ENCODE data around the gene ERC2. TPM values are rescaled to one million over a fixed set of nuclear protein-coding genes. Genes with fewer than 3 reads are reported as not detected.

The ERC2 gene
- total RNA-seq, 2 experiments from 2014 or later = not detected

DNA sequence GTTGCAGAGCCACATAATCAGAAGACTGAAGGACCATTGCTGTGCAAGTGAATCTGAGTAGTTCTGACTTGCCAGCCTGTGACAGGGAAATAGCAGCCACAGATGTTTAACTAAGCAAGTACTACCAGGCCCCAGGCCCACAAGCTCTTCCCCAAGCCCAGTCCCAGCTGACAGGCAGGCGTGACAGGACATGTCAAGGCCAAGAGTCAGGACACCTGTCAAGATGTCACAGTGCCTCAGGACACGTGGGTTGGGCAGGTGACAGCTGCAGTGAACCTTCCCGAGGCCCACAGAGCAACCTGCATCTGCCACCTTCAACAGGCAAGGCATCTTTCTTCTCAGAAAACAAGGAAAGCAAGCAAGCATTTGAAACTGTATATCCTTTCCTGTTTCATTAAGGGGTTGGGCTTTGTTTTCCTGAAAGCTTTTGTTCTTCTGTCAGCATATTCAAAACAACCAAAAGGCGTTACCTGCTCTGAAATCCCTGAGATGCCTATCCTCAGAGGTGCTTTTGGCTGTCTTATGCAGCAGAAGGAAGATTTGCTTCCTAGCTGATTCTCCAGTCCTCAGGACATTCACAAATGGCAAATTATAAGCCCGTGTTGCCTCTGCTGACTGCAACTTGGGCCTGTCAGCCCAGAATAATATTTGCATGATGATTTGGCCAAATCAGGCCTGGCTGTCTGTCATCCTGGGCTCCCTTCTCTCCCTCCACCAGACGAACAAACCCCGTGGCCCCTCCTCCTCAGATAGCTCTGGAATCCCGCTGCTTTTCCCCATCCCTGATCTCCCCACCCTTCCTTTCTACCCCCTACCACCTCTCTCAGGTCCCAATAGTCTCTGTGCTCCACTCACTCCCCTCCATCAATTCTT, 809.3 kb downstream of the ERC2 start:
- Mint-ChIP-seq H3K4me1 (peaks cover 4% of the 10 kb centered on the region), H3K36me3 (no peaks in the 10 kb centered on the region), H3K4me3 (no peak overlapping the region), H3K27ac (no peak overlapping the region), H3K27me3 (peaks cover 5% of the 10 kb centered on the region), H3K9me3 (no peaks in the 10 kb centered on the region)
- DNase-seq (no peak), ATAC-seq (ENCODE audit: low read depth) (no peak)
- POLR2A ChIA-PET = no interaction called here

GRCh38 chr3:55658270-55658669, 810.0 kb downstream of the ERC2 start:
- H3K9me3 Mint-ChIP-seq = no peaks in the 10 kb centered on the region
- no peaks in the 10 kb centered on the region for H3K36me3 Mint-ChIP-seq
- peaks cover 3% of the 10 kb centered on the region for H3K27me3 Mint-ChIP-seq
- POLR2A ChIA-PET = no interaction called here
- no peak for DNase-seq
- no peak for ATAC-seq (ENCODE audit: low read depth)
- peaks cover 4% of the 10 kb centered on the region for H3K4me1 Mint-ChIP-seq
- no peak overlapping the region for H3K4me3 Mint-ChIP-seq
- H3K27ac Mint-ChIP-seq = no peak overlapping the region

DNA sequence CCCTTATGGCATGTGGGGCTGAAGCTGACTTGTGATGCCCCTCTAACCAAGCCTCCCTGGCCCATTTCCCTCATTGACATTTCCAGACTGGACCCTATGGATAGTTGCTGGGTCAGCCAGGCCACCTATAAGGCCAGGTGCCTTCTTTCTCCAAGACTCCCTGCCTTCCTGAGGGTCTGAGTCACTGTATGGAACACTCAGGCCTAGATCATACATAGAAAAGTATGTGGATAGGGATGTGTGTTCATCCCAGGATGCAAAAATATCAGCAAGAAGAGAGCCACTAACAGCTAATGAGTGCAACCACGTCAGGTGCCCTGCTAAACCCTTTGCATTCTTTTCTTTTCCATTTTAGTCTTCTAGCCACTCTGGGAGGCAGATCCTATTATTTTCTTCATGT, 812.7 kb downstream of the ERC2 start:
- Mint-ChIP-seq H3K4me3 (no peak overlapping the region), H3K9me3 (no peaks in the 10 kb centered on the region), H3K27me3 (no peaks in the 10 kb centered on the region), H3K36me3 (no peaks in the 10 kb centered on the region), H3K4me1 (peaks cover 4% of the 10 kb centered on the region), H3K27ac (no peak overlapping the region)
- ATAC-seq (ENCODE audit: low read depth) (no peak), DNase-seq (no peak)
- POLR2A ChIA-PET = no interaction called here

GRCh38 chr3:55654123-55654760, 814.0 kb downstream of the ERC2 start:
- ATAC-seq (ENCODE audit: low read depth) (no peak), DNase-seq (no peak)
- Mint-ChIP-seq H3K27me3 (no peaks in the 10 kb centered on the region), H3K9me3 (no peaks in the 10 kb centered on the region), H3K4me3 (no peak overlapping the region), H3K27ac (peak overlapping the region; percentile 25), H3K4me1 (peaks cover 4% of the 10 kb centered on the region), H3K36me3 (no peaks in the 10 kb centered on the region)
- POLR2A ChIA-PET = no interaction called here

GRCh38 chr3:55651011-55651410, 817.3 kb downstream of the ERC2 start:
- H3K27me3 Mint-ChIP-seq = peaks cover 1% of the 10 kb centered on the region
- no peak overlapping the region for H3K4me3 Mint-ChIP-seq
- no peaks in the 10 kb centered on the region for H3K9me3 Mint-ChIP-seq
- peaks cover 4% of the 10 kb centered on the region for H3K4me1 Mint-ChIP-seq
- DNase-seq (no peak), ATAC-seq (ENCODE audit: low read depth) (no peak)
- POLR2A ChIA-PET = no interaction called here
- no peak overlapping the region for H3K27ac Mint-ChIP-seq
- H3K36me3 Mint-ChIP-seq = no peaks in the 10 kb centered on the region

DNA sequence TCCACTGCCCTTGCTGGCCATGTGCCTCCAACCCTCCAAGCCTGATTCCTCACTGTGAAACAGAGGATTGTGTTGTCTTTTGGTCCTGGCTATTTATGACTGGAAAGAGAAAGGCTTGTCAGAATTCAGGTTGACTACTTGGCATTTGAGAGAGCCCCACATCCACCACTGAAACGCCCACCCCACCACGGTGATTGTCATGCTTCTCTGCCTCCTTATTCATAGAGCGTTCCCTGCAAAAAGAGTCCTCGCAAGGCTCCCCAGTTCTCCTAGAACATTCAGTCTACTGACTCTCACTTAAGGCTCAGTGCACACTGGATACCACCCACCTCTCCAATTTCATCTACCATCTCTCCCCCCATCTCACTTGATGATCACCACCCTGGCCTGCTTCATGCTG, 818.3 kb downstream of the ERC2 start:
- POLR2A ChIA-PET = no interaction called here
- ATAC-seq (ENCODE audit: low read depth) = no peak
- Mint-ChIP-seq H3K4me3 (no peak overlapping the region), H3K36me3 (no peaks in the 10 kb centered on the region), H3K27ac (no peak overlapping the region), H3K27me3 (peaks cover 1% of the 10 kb centered on the region), H3K9me3 (no peaks in the 10 kb centered on the region), H3K4me1 (peaks cover 4% of the 10 kb centered on the region)
- no peak for DNase-seq

DNA sequence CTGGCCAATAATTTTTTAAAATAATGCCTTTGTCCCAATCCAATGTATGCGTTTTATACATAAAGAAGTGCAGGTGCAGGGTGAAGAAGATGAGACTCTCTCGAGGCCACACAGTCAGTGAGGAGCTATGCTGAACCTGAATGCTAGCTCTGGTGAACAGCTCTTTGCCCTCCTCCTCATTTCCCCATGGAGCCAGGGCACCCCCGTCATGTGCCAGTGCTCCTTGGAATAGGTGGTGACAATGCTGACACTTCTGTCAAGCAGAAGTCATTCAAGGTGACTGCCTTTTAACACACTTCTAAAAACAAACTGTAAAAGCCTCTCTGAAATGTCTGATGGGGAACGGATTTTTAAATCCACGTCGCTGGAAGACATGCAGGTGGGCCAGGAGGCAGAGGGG, 818.7 kb downstream of the ERC2 start:
- POLR2A ChIA-PET = no interaction called here
- Mint-ChIP-seq H3K4me1 (peaks cover 4% of the 10 kb centered on the region), H3K9me3 (no peaks in the 10 kb centered on the region), H3K36me3 (no peaks in the 10 kb centered on the region), H3K4me3 (no peak overlapping the region), H3K27me3 (peaks cover 1% of the 10 kb centered on the region), H3K27ac (no peak overlapping the region)
- DNase-seq (no peak), ATAC-seq (ENCODE audit: low read depth) (no peak)

DNA sequence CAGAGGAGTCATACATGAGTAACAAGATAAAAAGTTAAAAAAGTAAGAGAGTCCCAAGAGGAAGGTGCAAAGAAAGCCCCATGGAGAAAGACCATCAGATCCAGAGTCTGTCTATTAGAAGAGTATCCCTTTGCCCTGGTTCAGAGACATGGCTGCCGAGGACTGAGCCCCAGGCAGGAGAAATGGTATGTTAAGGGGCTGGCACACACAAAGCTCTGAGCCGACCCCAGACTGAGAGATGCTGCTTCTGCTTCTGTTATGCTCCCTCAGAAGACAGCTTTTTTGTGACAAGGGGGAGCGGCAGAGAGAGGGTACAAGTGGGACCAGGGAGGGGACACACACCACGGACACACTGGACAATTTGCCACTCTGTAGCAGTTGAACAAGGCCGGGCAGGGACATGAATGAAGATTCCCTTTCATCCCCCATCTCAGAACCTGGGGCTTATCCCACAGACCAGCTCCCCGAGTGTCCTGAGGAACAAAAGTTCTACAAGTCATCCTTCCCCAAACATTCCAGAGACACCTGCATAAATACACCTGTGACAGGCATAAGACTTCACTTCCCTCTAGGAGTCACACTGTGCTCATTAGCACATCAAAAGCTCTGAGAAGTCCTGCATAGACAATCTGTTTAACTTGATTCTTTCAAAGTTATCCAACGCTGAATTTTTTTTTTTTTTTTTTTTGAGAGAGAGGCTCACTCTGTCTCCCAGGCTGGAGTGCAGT, 819.5 kb downstream of the ERC2 start:
- Mint-ChIP-seq H3K36me3 (no peaks in the 10 kb centered on the region), H3K4me1 (no peaks in the 10 kb centered on the region)
- POLR2A ChIA-PET = no interaction called here

DNA sequence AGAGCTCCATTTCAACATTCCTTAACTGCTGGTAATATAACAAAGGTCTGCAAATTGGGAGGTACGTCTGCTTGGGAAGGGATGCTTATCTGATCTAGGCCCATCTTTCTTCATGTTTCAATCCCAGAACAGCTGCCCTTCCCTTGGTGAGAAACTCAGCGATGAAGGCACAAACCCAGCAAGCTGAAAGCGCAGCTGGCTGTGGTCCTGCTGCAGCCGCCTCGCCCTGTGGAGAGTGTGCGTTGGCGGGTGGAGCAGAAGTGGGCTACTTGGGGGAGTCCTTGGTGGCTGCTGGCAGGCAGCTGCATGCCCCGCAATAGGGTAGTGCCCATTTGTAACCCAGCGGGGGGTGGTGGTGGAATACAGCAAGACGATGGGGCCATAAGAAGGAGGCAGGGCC, 820.6 kb downstream of the ERC2 start:
- Mint-ChIP-seq H3K27ac (no peak overlapping the region), H3K9me3 (no peaks in the 10 kb centered on the region), H3K27me3 (peaks cover 1% of the 10 kb centered on the region), H3K4me3 (no peak overlapping the region), H3K4me1 (no peaks in the 10 kb centered on the region), H3K36me3 (no peaks in the 10 kb centered on the region)
- DNase-seq (no peak), ATAC-seq (ENCODE audit: low read depth) (no peak)
- POLR2A ChIA-PET = no interaction called here

More for the DNA sequence above, 819.5 kb downstream of the ERC2 start:
- DNase-seq (no peak), ATAC-seq (ENCODE audit: low read depth) (no peak)
- Mint-ChIP-seq H3K27me3 (peaks cover 1% of the 10 kb centered on the region), H3K4me3 (no peak overlapping the region), H3K9me3 (no peaks in the 10 kb centered on the region), H3K27ac (no peak overlapping the region)

GRCh38 chr3:55647063-55647462, 821.2 kb downstream of the ERC2 start:
- H3K9me3 Mint-ChIP-seq = no peaks in the 10 kb centered on the region
- no peak overlapping the region for H3K27ac Mint-ChIP-seq
- no peaks in the 10 kb centered on the region for H3K36me3 Mint-ChIP-seq
- H3K4me1 Mint-ChIP-seq = no peaks in the 10 kb centered on the region
- ATAC-seq (ENCODE audit: low read depth) = no peak
- H3K27me3 Mint-ChIP-seq = peaks cover 1% of the 10 kb centered on the region
- DNase-seq = no peak
- POLR2A ChIA-PET = no interaction called here
- H3K4me3 Mint-ChIP-seq = no peak overlapping the region

GRCh38 chr3:55646121-55646520, 822.1 kb downstream of the ERC2 start:
- POLR2A ChIA-PET = no interaction called here
- Mint-ChIP-seq H3K9me3 (no peaks in the 10 kb centered on the region), H3K4me3 (no peak overlapping the region), H3K4me1 (no peaks in the 10 kb centered on the region), H3K27ac (no peak overlapping the region), H3K27me3 (peaks cover 1% of the 10 kb centered on the region), H3K36me3 (no peaks in the 10 kb centered on the region)
- ATAC-seq (ENCODE audit: low read depth) (no peak), DNase-seq (no peak)

GRCh38 chr3:55645422-55645821, 822.8 kb downstream of the ERC2 start:
- POLR2A ChIA-PET = no interaction called here
- Mint-ChIP-seq H3K9me3 (no peaks in the 10 kb centered on the region), H3K4me1 (no peaks in the 10 kb centered on the region), H3K4me3 (no peak overlapping the region), H3K27me3 (peaks cover 1% of the 10 kb centered on the region), H3K27ac (no peak overlapping the region), H3K36me3 (no peaks in the 10 kb centered on the region)
- ATAC-seq (ENCODE audit: low read depth) = no peak
- no peak for DNase-seq

GRCh38 chr3:55643283-55643682, 825.0 kb downstream of the ERC2 start:
- Mint-ChIP-seq H3K36me3 (no peaks in the 10 kb centered on the region), H3K27ac (no peak overlapping the region), H3K27me3 (peaks cover under 1% of the 10 kb centered on the region), H3K9me3 (no peaks in the 10 kb centered on the region), H3K4me1 (peaks cover 3% of the 10 kb centered on the region), H3K4me3 (no peak overlapping the region)
- ATAC-seq (ENCODE audit: low read depth) (no peak), DNase-seq (no peak)
- POLR2A ChIA-PET = no interaction called here

- DNase-seq = no peak
- POLR2A ChIA-PET = no interaction called here
- peaks cover 3% of the 10 kb centered on the region for H3K4me1 Mint-ChIP-seq
- H3K4me3 Mint-ChIP-seq = no peak overlapping the region
- H3K36me3 Mint-ChIP-seq = no peaks in the 10 kb centered on the region
- no peak overlapping the region for H3K27ac Mint-ChIP-seq
- no peak for ATAC-seq (ENCODE audit: low read depth)
- no peaks in the 10 kb centered on the region for H3K9me3 Mint-ChIP-seq
- H3K27me3 Mint-ChIP-seq = no peaks in the 10 kb centered on the region
These were observed 826.3 kb downstream of the ERC2 start for GRCh38 chr3:55641964-55642363.

All from activated naive CD8-positive, alpha-beta T cell treated with anti-CD3 and anti-CD28 coated beads, Interleukin-2, amount 10 ng/mL, durations not matched to agents 7 days and 5 days (primary cell).